MCF 10A (cell line): Measurements from ENCODE around the gene CIPC. TPM values are rescaled to one million over a fixed set of nuclear protein-coding genes. Genes with fewer than 3 reads are reported as not detected.

Experiments
- BruUV-seq: library from RNA; stranded (reverse); fragments of 400-500 nt; replicated peaks from 2 replicates; lab custom pipeline; 2021; lab: Mats Ljungman, UMichigan
- CTCF ChIA-PET: fragments of 300-600 bp; sonication (Branson Sonifier 250); formaldehyde crosslinking; extraction: SDS; loops from one replicate; lab custom pipeline; 2021; ENCODE audit warnings: antibody characterized with exemption, inconsistent platforms; lab: Yijun Ruan, JAX
- POLR2A ChIA-PET: fragments of 300-600, 350-650 bp; sonication (Branson Sonifier 250); formaldehyde crosslinking; extraction: SDS; loops from one replicate; lab custom pipeline; 2020; ENCODE audit warnings: antibody characterized with exemption, inconsistent platforms; lab: Yijun Ruan, JAX
- DNase-seq: peaks from one replicate; pipeline ENCODE4 v3.0.0-alpha.2; 2018; ENCODE audit not compliant: unreplicated experiment
- H3K27ac Mint-ChIP-seq: one replicate; pipeline ENCODE4 v1.8.0; 2022; ENCODE audit warnings: mild to moderate bottlenecking, low read depth, mixed read lengths; ENCODE audit not compliant: unreplicated experiment
- H3K27me3 Mint-ChIP-seq: one replicate; pipeline ENCODE4 v1.8.0; 2022; ENCODE audit warnings: mixed read lengths; ENCODE audit not compliant: insufficient read depth, unreplicated experiment
- H3K36me3 Mint-ChIP-seq: one replicate; pipeline ENCODE4 v1.8.0; 2022; ENCODE audit warnings: mild to moderate bottlenecking, moderate library complexity, mixed read lengths; ENCODE audit not compliant: insufficient read depth, unreplicated experiment
- H3K4me1 Mint-ChIP-seq: one replicate; pipeline ENCODE4 v1.8.0; 2022; ENCODE audit warnings: mixed read lengths; ENCODE audit not compliant: insufficient read depth, unreplicated experiment
- H3K4me3 Mint-ChIP-seq: one replicate; pipeline ENCODE4 v1.8.0; 2022; ENCODE audit warnings: mild to moderate bottlenecking, moderate library complexity, mixed read lengths; ENCODE audit not compliant: unreplicated experiment
- H3K9me3 Mint-ChIP-seq: one replicate; pipeline ENCODE4 v1.8.0; 2022; ENCODE audit warnings: mixed read lengths; ENCODE audit not compliant: unreplicated experiment
- CTCF ChIP-seq: fragments of 200-600 bp; IDR thresholded peaks from one replicate; pipeline ENCODE4 v1.8.0; 2022; ENCODE audit warnings: antibody characterized with exemption, mild to moderate bottlenecking; ENCODE audit not compliant: unreplicated experiment
- intact Hi-C: fragments of 100-400 bp; cut with micrococcal nuclease; formaldehyde crosslinking; loops from 2 replicates; pipeline ENCODE4 v1.14.1; 2022
- total RNA-seq: library from RNA; stranded (reverse); gene quantifications from 2 replicates; pipeline ENCODE4 v1.2.3, GENCODE V29; 2022

The CIPC gene
- total RNA-seq, 1 experiment from 2014 or later = 9.7 TPM

- no peak overlapping the region for H3K4me3 Mint-ChIP-seq
- no peaks in the 10 kb centered on the region for H3K9me3 Mint-ChIP-seq
- H3K27ac Mint-ChIP-seq = peak overlapping the region; percentile 54
- ChIA-PET CTCF (interaction anchor here (0.7 to 17.4 kb wide), 4 partner anchors 16 to 214 kb away, joined by 3 to 338 read pairs (median 90); no protein-coding TSS in a partner anchor), POLR2A (interaction anchor here (0.9 to 3.4 kb wide), 2 partner anchors 9 to 11 kb away, joined by 3 to 13 read pairs; no protein-coding TSS in a partner anchor)
- no TSS peak for BruUV-seq
- no peaks in the 10 kb centered on the region for H3K36me3 Mint-ChIP-seq
- TF ChIP-seq CTCF = no peak
- H3K27me3 Mint-ChIP-seq = no peaks in the 10 kb centered on the region
- intact Hi-C loops = no loop called here
- DNase-seq = peak; percentile 29
- H3K4me1 Mint-ChIP-seq = peaks cover 6% of the 10 kb centered on the region
These were observed 9.8 kb upstream of the CIPC start for GRCh38 chr14:77088219-77088618.

- no peak for DNase-seq
- Mint-ChIP-seq H3K27ac (no peak overlapping the region), H3K4me1 (peaks cover 6% of the 10 kb centered on the region), H3K9me3 (no peaks in the 10 kb centered on the region), H3K36me3 (no peaks in the 10 kb centered on the region), H3K4me3 (no peak overlapping the region), H3K27me3 (no peaks in the 10 kb centered on the region)
- BruUV-seq = no TSS peak
- intact Hi-C loops = no loop called here
- POLR2A ChIA-PET = interaction anchor here (0.9 to 3.4 kb wide), 3 partner anchors 9 to 216 kb away, joined by 3 to 13 read pairs (median 4); no protein-coding TSS in a partner anchor
- no peak for TF ChIP-seq CTCF
- CTCF ChIA-PET = interaction anchor here (0.7 to 17.4 kb wide), 4 partner anchors 16 to 215 kb away, joined by 3 to 338 read pairs (median 90); no protein-coding TSS in a partner anchor
These were observed 9.4 kb upstream of the CIPC start for GRCh38 chr14:77088645-77089044.

- H3K27ac Mint-ChIP-seq = no peak overlapping the region
- peaks cover 11% of the 10 kb centered on the region for H3K4me1 Mint-ChIP-seq
- CTCF ChIA-PET = interaction anchor here (0.5 to 17.4 kb wide), 8 partner anchors 19 to 909 kb away, joined by 3 to 338 read pairs (median 3); no protein-coding TSS in a partner anchor
- BruUV-seq = no TSS peak
- no peak for DNase-seq
- POLR2A ChIA-PET = interaction anchor here (0.8 to 1.2 kb wide), 2 partner anchors 12 to 62 kb away, joined by 3 to 4 read pairs; no protein-coding TSS in a partner anchor
- H3K9me3 Mint-ChIP-seq = no peaks in the 10 kb centered on the region
- no peaks in the 10 kb centered on the region for H3K36me3 Mint-ChIP-seq
- intact Hi-C loops = loop anchor here (10.0 kb wide), 1 partner anchor 377 kb away; no protein-coding TSS in a partner anchor
- H3K4me3 Mint-ChIP-seq = no peak overlapping the region
- TF ChIP-seq CTCF = no peak
- H3K27me3 Mint-ChIP-seq = no peaks in the 10 kb centered on the region
These were observed 6.5 kb upstream of the CIPC start for GRCh38 chr14:77091518-77091917.

- ChIA-PET CTCF (interaction anchor here (0.6 to 17.4 kb wide), 6 partner anchors 10 to 219 kb away, joined by 3 to 338 read pairs (median 12); no protein-coding TSS in a partner anchor), POLR2A (no interaction called here)
- Mint-ChIP-seq H3K36me3 (no peaks in the 10 kb centered on the region), H3K9me3 (no peaks in the 10 kb centered on the region), H3K4me3 (no peak overlapping the region), H3K27ac (no peak overlapping the region), H3K27me3 (no peaks in the 10 kb centered on the region), H3K4me1 (peaks cover 19% of the 10 kb centered on the region)
- TF ChIP-seq CTCF = no peak
- BruUV-seq = no TSS peak
- no peak for DNase-seq
- intact Hi-C loops = loop anchor here (10.0 kb wide), 1 partner anchor 378 kb away; no protein-coding TSS in a partner anchor
These were observed 5.4 kb upstream of the CIPC start for GRCh38 chr14:77092676-77093075.
